GM12875 (cell line): ENCODE data around the gene VWA3B.

Experiments used
- H3K4me3 ChIP-seq: one replicate; pipeline ENCODE4 v1.5.1; 2011; ENCODE audit warnings: low read depth, low read length, control low read depth
- CTCF ChIP-seq: IDR thresholded peaks from 2 replicates; pipeline ENCODE4 v1.5.1; 2011; ENCODE audit warnings: low read depth, mild to moderate bottlenecking, control low read depth, inconsistent platforms, low read length, moderate library complexity, borderline replicate concordance; ENCODE audit not compliant: insufficient read depth

VWA3B gene

GRCh38 chr2:98333922-98334321 is 247.0 kb downstream of the VWA3B start:
- no peak for TF ChIP-seq CTCF
- no peak overlapping the region for H3K4me3 ChIP-seq

- no peak overlapping the region for H3K4me3 ChIP-seq
- TF ChIP-seq CTCF: no peak
Observed at GRCh38 chr2:98334439-98335078, 247.6 kb downstream of the VWA3B start.

- H3K4me3 ChIP-seq: no peak overlapping the region
- no peak for TF ChIP-seq CTCF
Observed at GRCh38 chr2:98335271-98335670, 248.3 kb downstream of the VWA3B start.

GRCh38 chr2:98341241-98341640 is 254.3 kb downstream of the VWA3B start:
- H3K4me3 ChIP-seq: no peak overlapping the region
- no peak for TF ChIP-seq CTCF

- no peak for TF ChIP-seq CTCF
- H3K4me3 ChIP-seq: no peak overlapping the region
Observed at GRCh38 chr2:98343285-98343684, 256.3 kb downstream of the VWA3B start.

GRCh38 chr2:98346311-98347236 is 259.6 kb downstream of the VWA3B start, which contains the start of gene CNGA3:
Gene CNGA3 (plus strand): TSS chr2:98346456. CDS start chr2:98369976, 23,520 bp downstream.
- no peak within 1 kb of the TSS for H3K4me3 ChIP-seq
- TF ChIP-seq CTCF: no peak
